ENCODE data around the gene GIT1.

The GIT1 gene

DNA sequence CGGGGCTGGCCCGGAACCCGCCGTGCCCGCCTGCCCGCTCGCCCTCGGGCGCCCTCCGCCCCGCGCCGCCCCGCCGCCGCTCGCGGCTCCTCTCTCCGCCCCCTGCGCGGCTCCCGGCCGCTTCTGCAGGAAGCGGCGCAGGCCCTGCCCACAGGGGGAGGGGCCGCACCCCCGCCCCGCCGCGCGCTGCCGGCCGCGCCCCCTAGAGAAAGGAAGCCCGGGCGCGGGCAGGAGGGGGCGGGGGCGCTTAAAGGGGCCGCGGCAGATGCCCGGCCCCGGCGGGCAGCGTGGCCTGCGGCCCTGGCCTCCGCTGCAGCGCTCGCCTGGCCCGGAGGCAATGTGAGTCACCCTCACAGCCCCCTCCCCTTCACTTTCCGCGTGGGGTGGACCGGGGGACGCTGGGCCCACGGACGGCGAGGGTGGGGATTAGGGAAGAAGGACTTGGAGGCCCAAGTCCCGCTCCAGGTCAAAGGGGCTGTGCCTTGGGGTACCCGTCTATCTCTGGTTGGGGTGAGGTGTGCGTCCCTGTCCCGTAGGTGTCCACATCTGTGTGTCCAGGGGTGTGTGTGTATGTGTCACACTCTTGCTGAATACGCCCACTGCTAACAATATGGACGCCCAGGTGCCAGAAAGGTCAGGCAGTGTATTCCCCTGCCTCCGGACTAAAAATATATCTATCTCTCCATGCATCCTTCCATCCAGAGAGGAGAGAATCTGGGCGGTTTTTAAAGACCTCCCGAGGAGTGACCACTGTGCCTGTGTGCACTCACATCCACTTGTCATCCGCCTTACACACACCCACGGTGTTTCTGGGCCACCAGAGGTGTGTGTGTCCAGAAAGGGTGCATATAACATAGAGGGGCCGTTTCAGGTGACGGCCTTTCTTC, at the start of gene GIT1:
Gene GIT1, minus strand, starts transcription at position 125 of the 887 bp plus-strand sequence. CDS start 270 bp downstream, outside the sequence.
- CTCF ChIA-PET = interaction anchor here (0.9 to 20.8 kb wide), 7 partner anchors 9 to 499 kb away, joined by 3 to 210 read pairs (median 23); partner anchors contain the start of gene TP53I13
- TF ChIP-seq, protein P1, sequence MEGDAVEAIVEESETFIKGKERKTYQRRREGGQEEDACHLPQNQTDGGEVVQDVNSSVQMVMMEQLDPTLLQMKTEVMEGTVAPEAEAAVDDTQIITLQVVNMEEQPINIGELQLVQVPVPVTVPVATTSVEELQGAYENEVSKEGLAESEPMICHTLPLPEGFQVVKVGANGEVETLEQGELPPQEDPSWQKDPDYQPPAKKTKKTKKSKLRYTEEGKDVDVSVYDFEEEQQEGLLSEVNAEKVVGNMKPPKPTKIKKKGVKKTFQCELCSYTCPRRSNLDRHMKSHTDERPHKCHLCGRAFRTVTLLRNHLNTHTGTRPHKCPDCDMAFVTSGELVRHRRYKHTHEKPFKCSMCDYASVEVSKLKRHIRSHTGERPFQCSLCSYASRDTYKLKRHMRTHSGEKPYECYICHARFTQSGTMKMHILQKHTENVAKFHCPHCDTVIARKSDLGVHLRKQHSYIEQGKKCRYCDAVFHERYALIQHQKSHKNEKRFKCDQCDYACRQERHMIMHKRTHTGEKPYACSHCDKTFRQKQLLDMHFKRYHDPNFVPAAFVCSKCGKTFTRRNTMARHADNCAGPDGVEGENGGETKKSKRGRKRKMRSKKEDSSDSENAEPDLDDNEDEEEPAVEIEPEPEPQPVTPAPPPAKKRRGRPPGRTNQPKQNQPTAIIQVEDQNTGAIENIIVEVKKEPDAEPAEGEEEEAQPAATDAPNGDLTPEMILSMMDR (IDR thresholded peaks at IDR 0.05; ENCODE audit: insufficient read depth, low read length, missing control alignments) = no peak
- no peak for DNase-seq (ENCODE audit: low read depth, low spot score)
- POLR2A ChIA-PET = no interaction called here
- H3K4me3 ChIP-seq (ENCODE audit: low read depth, low read length) = peak within 1 kb of the TSS; percentile 82

GRCh38 chr17:29633886-29634285, 44.4 kb upstream of the GIT1 start:
- TF ChIP-seq, protein P1 (IDR thresholded peaks at IDR 0.05; ENCODE audit: insufficient read depth, low read length, missing control alignments) = no peak
- ChIA-PET POLR2A (no interaction called here), CTCF (interaction anchor here (0.6 to 6.5 kb wide), 8 partner anchors 8 to 460 kb away, joined by 3 to 40 read pairs (median 4); no protein-coding TSS in a partner anchor)
- no peak for DNase-seq (ENCODE audit: low read depth, low spot score)
- no peak overlapping the region for H3K4me3 ChIP-seq (ENCODE audit: low read depth, low read length)

- ChIA-PET POLR2A (no interaction called here), CTCF (interaction anchor here (1.8 to 6.5 kb wide), 2 partner anchors 9 to 13 kb away, joined by 5 to 40 read pairs; no protein-coding TSS in a partner anchor)
- TF ChIP-seq, protein P1 (IDR thresholded peaks at IDR 0.05; ENCODE audit: insufficient read depth, low read length, missing control alignments) = no peak
- H3K4me3 ChIP-seq (ENCODE audit: low read depth, low read length) = no peak overlapping the region
- DNase-seq (ENCODE audit: low read depth, low spot score) = no peak
Observed at GRCh38 chr17:29630630-29631193, 41.3 kb upstream of the GIT1 start.

- no peak overlapping the region for H3K4me3 ChIP-seq (ENCODE audit: low read depth, low read length)
- TF ChIP-seq, protein P1 (IDR thresholded peaks at IDR 0.05; ENCODE audit: insufficient read depth, low read length, missing control alignments) = no peak
- no peak for DNase-seq (ENCODE audit: low read depth, low spot score)
- CTCF ChIA-PET = interaction anchor here (2.1 to 6.5 kb wide), 2 partner anchors 8 to 12 kb away, joined by 5 to 40 read pairs; no protein-coding TSS in a partner anchor
- POLR2A ChIA-PET = no interaction called here
Observed at GRCh38 chr17:29629839-29630238, 40.4 kb upstream of the GIT1 start.

DNA sequence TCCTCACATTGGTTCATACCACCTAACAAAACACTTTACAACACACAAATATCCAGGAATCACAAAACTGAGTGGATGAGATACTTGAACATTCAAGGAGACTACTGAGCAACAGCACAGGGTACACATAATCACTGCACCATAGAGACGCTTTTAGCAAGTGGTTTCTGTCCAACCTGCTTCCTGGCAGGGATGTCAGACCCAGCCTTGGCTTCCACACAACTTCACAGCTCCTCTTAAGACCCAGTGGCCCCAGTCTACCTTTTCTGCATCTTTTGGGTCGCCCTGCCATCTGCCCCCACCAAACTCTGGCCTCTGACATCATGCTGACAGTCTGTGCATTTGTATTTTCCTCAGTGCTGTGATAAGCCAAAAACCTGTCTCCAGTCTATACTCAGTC, 39.2 kb upstream of the GIT1 start:
- H3K4me3 ChIP-seq (ENCODE audit: low read depth, low read length) = no peak overlapping the region
- ChIA-PET CTCF (interaction anchor here (1.0 to 6.5 kb wide), 5 partner anchors 9 to 151 kb away, joined by 3 to 40 read pairs (median 5); no protein-coding TSS in a partner anchor), POLR2A (no interaction called here)
- no peak for DNase-seq (ENCODE audit: low read depth, low spot score)
- TF ChIP-seq, protein P1 (IDR thresholded peaks at IDR 0.05; ENCODE audit: insufficient read depth, low read length, missing control alignments) = no peak

GRCh38 chr17:29627951-29628350, 38.5 kb upstream of the GIT1 start:
- ChIA-PET CTCF (interaction anchor here (1.0 to 2.1 kb wide), 5 partner anchors 10 to 303 kb away, joined by 3 to 12 read pairs (median 5); no protein-coding TSS in a partner anchor), POLR2A (no interaction called here)
- no peak overlapping the region for H3K4me3 ChIP-seq (ENCODE audit: low read depth, low read length)
- no peak for DNase-seq (ENCODE audit: low read depth, low spot score)
- TF ChIP-seq, protein P1 (IDR thresholded peaks at IDR 0.05; ENCODE audit: insufficient read depth, low read length, missing control alignments) = no peak
